Adrenal gland (tissue), 12 donors: ENCODE results near the gene ARV1. TPM values are rescaled to one million over a fixed set of nuclear protein-coding genes. Genes with fewer than 3 reads are reported as not detected.

Source experiments
- DNase-seq, 7 donors: peaks; one replicate each; pipeline ENCODE4 v3.0.0-alpha.2; 2019 to 2020
- H3K27ac ChIP-seq, 5 donors: fragments of 200-600 bp; sonication (generic) in 4 of 5; 1 replicate in 3 of 5; 2 replicates in 2 of 5; pipeline versions ENCODE4 v1.5.1 to v1.8.0; 2016 to 2020; ENCODE audit warnings: mild to moderate bottlenecking in 1 of 5
- H3K27me3 ChIP-seq: fragments of 200-600 bp; 2 replicates; pipeline ENCODE4 v1.8.0; 2021
- H3K36me3 ChIP-seq, 2 donors: fragments of 200-600 bp; replicated peaks in 1 of 2; 1 replicate in 1 of 2; 2 replicates in 1 of 2; pipeline versions ENCODE4 v1.5.1 to v1.8.0; 2018 to 2022
- H3K4me1 ChIP-seq, 2 donors: fragments of 200-600 bp; replicated peaks in 1 of 2; 1 replicate in 1 of 2; 2 replicates in 1 of 2; pipeline versions ENCODE4 v1.5.1 to v1.8.0; 2018 to 2021
- H3K4me3 ChIP-seq, 4 donors: fragments of 200-600 bp; sonication (generic) in 3 of 4; one replicate each; pipeline ENCODE4 v1.5.1; 2016 to 2018
- H3K9me3 ChIP-seq, 3 donors: fragments of 200-600 bp; sonication (generic) in 1 of 3; replicated peaks in 1 of 3; 1 replicate in 2 of 3; 2 replicates in 1 of 3; pipeline versions ENCODE4 v1.5.1 to v1.8.0; 2016 to 2021
- CTCF ChIP-seq, 6 experiments: fragments of 450-650 bp in 4 of 6; fragments of 200-600 bp in 2 of 6; sonication (generic) in 1 of 6; IDR thresholded peaks; 1 replicate in 5 of 6; 2 replicates in 1 of 6; pipeline versions ENCODE4 v1.5.1 to v1.8.0; 2016 to 2021; ENCODE audit warnings: antibody characterized with exemption in 6 of 6, mild to moderate bottlenecking in 2 of 6, moderate library complexity in 1 of 6
- POLR2A ChIP-seq, 2 donors: fragments of 450-650 bp; IDR thresholded peaks; one replicate each; pipeline ENCODE4 v1.6.1; 2017; ENCODE audit warnings: antibody characterized with exemption in 2 of 2, mild to moderate bottlenecking in 2 of 2, moderate library complexity in 1 of 2
- WGBS, 4 donors: extraction: QIAGEN DNeasy Blood & Tissue Kit in 2 of 4; methylation state at CpG; one replicate each; pipeline versions ENCODE4 v1.1.5 to v1.1.7; 2013 to 2017; 5-methylcytosine and 5-hydroxymethylcytosine counted together
- intact Hi-C, 2 donors: fragments of 100-400 bp; cut with DNase I; formaldehyde crosslinking; loops; one replicate each; pipeline versions ENCODE4 v1.14.1 to v1.15.0; 2022 to 2023
- polyA plus RNA-seq, 3 donors: library from polyadenylated mRNA; stranded (reverse); fragments of 200-250 nt in 2 of 3; fragments of 350-450 nt in 1 of 3; fragmentation: Illumina TruSeq in 1 of 3; extraction: RNeasy Lipid Tissue Mini Kit (QIAGEN cat#74804) in 1 of 3; gene quantifications; one replicate each; pipeline ENCODE4 v1.2.3, GENCODE V29; 2013 to 2014
- total RNA-seq, 9 donors: library from RNA; depleted of rRNA in 4 of 9; stranded (reverse); fragments of >200 nt in 4 of 9; fragments of 120-200 nt in 1 of 9; fragmentation: NEBNext Ultra II Directional in 1 of 9; extraction: Animal tissue kit (Norgen Biotek cat#: 25700) in 1 of 9; gene quantifications; one replicate each; pipeline versions ENCODE4 v1.1.0 to v1.2.4, GENCODE V29; 2013 to 2023
- donor health status: healthy with polysubstance abuse.
- donor health status: Bipolar disorder and iron deficiency.
- donor health status: DM: yes; HTN: yes; CAD: no.
- donor health status: DM: no; HTN: no; CAD: no.
- donor health status: DM: no; HTN: no; CAD: no.
- donor health status: DM: yes; HTN: yes; CAD: no.

The ARV1 gene
- total and polyA plus RNA-seq, 12 donors = 20.1 to 81.5 (median 23.9) TPM

GRCh38 chr1:230972855-230973271 lies 6.0 kb upstream of the ARV1 start:
- Histone ChIP-seq H3K27ac (peak overlapping the region in 1 of 5 donors; percentile 19), H3K27me3 (no peaks in the 10 kb centered on the region), H3K4me1 (peaks cover 0 to 12% of the 10 kb centered on the region in 2 donors), H3K36me3 (no peaks in the 10 kb centered on the region), H3K4me3 (no peak overlapping the region), H3K9me3 (no peaks in the 10 kb centered on the region)
- TF ChIP-seq CTCF (IDR thresholded peaks at IDR 0.05) (no peak), POLR2A (IDR thresholded peaks at IDR 0.05) (no peak)
- WGBS, 4 donors = 56 to 75% (median 68%) methylated on average over 1 of the region's 1 CpG
- intact Hi-C loops = no loop called here
- no peak for DNase-seq

GRCh38 chr1:230975636-230976035 lies 3.3 kb upstream of the ARV1 start:
- TF ChIP-seq POLR2A (IDR thresholded peaks at IDR 0.05) = no peak
- no peak for TF ChIP-seq CTCF (IDR thresholded peaks at IDR 0.05)
- Histone ChIP-seq H3K27me3 (no peaks in the 10 kb centered on the region), H3K9me3 (no peaks in the 10 kb centered on the region), H3K4me1 (peaks cover 8 to 27% of the 10 kb centered on the region in 2 donors), H3K4me3 (no peak overlapping the region), H3K27ac (no peak overlapping the region), H3K36me3 (no peaks in the 10 kb centered on the region)
- WGBS, 4 donors = 62 to 90% (median 85%) methylated on average over 3 of the region's 3 CpGs
- no peak for DNase-seq
- intact Hi-C loops = no loop called here

GRCh38 chr1:230976360-230976759 lies 2.5 kb upstream of the ARV1 start:
- H3K4me3 ChIP-seq = no peak overlapping the region
- H3K9me3 ChIP-seq = no peaks in the 10 kb centered on the region
- TF ChIP-seq CTCF (IDR thresholded peaks at IDR 0.05) (no peak), POLR2A (IDR thresholded peaks at IDR 0.05) (no peak)
- no peak overlapping the region for H3K27ac ChIP-seq
- DNase-seq = no peak
- no peaks in the 10 kb centered on the region for H3K27me3 ChIP-seq
- peaks cover 8 to 29% of the 10 kb centered on the region in 2 donors for H3K4me1 ChIP-seq
- intact Hi-C loops = no loop called here
- 93 to 97% (median 96%) methylated on average over 4 of the region's 4 CpGs for WGBS, 4 donors
- peaks cover 0 to 2% of the 10 kb centered on the region in 2 donors for H3K36me3 ChIP-seq

- Histone ChIP-seq H3K27ac (peak overlapping the region in 2 of 5 donors; percentile 65 to 85), H3K27me3 (no peaks in the 10 kb centered on the region), H3K4me3 (peak overlapping the region in 1 of 4 donors; percentile 98), H3K9me3 (no peaks in the 10 kb centered on the region), H3K36me3 (peaks cover 0 to 4% of the 10 kb centered on the region in 2 donors), H3K4me1 (peaks cover 8 to 29% of the 10 kb centered on the region in 2 donors)
- WGBS, 4 donors = 55 to 69% (median 67%) methylated on average over 14 of the region's 14 CpGs
- TF ChIP-seq POLR2A (IDR thresholded peaks at IDR 0.05) (no peak), CTCF (IDR thresholded peaks at IDR 0.05) (no peak)
- intact Hi-C loops = no loop called here
- no peak for DNase-seq
Measured at GRCh38 chr1:230976825-230977747, 1.8 kb upstream of the ARV1 start.
